Measurements from ENCODE around the gene GRIK4.

GRIK4 gene

GRCh38 chr11:120527111-120527761 is 15.7 kb downstream of the GRIK4 start:
- DNase-seq: no peak

GRCh38 chr11:120528749-120529148 is 17.2 kb downstream of the GRIK4 start:
- DNase-seq: no peak

- no peak for DNase-seq
Measured at GRCh38 chr11:120529214-120529613, 17.7 kb downstream of the GRIK4 start.

- DNase-seq: no peak
Measured at GRCh38 chr11:120529911-120530310, 18.4 kb downstream of the GRIK4 start.

GRCh38 chr11:120532082-120532831 is 20.7 kb downstream of the GRIK4 start:
- no peak for DNase-seq

- no peak for DNase-seq
Measured at GRCh38 chr11:120532832-120533196, 21.3 kb downstream of the GRIK4 start.

- no peak for DNase-seq
Measured at GRCh38 chr11:120536091-120536796, 24.7 kb downstream of the GRIK4 start.

GRCh38 chr11:120536797-120537169 is 25.2 kb downstream of the GRIK4 start:
- no peak for DNase-seq

GRCh38 chr11:120537996-120538395 is 26.4 kb downstream of the GRIK4 start:
- no peak for DNase-seq

GRCh38 chr11:120538707-120539106 is 27.2 kb downstream of the GRIK4 start:
- DNase-seq: no peak

- no peak for DNase-seq
Measured at GRCh38 chr11:120539667-120540369, 28.3 kb downstream of the GRIK4 start.

- DNase-seq: no peak
Measured at GRCh38 chr11:120540744-120541465, 29.4 kb downstream of the GRIK4 start.

GRCh38 chr11:120543521-120544215 is 32.1 kb downstream of the GRIK4 start:
- DNase-seq: no peak

- DNase-seq: no peak
Measured at GRCh38 chr11:120545813-120546212, 34.3 kb downstream of the GRIK4 start.

GRCh38 chr11:120546312-120547205 is 35.0 kb downstream of the GRIK4 start:
- DNase-seq: no peak

GRCh38 chr11:120547316-120547715 is 35.8 kb downstream of the GRIK4 start:
- DNase-seq: no peak

GRCh38 chr11:120547811-120548681 is 36.5 kb downstream of the GRIK4 start:
- DNase-seq: no peak

- DNase-seq: no peak
Measured at GRCh38 chr11:120548682-120549209, 37.2 kb downstream of the GRIK4 start.

- DNase-seq: no peak
Measured at GRCh38 chr11:120549346-120549745, 37.8 kb downstream of the GRIK4 start.

- DNase-seq: no peak
Measured at GRCh38 chr11:120550007-120550406, 38.5 kb downstream of the GRIK4 start.

Measured in RPMI8226 (cell line).